MV-4-11 (cell line): ENCODE measurements around the gene PRSS36.
A peak's percentile ranks its signal among the peaks of the same experiment; 100 is the strongest.
"Not testable (repeated sequence)": the region's sequence is repeated elsewhere in the genome, so short reads cannot be mapped to it uniquely, and the experiment has no call there.

Experiments used
- DNase-seq: peaks from one replicate; lab custom pipeline; 2025; lab: John Stamatoyannopoulos, UW

Gene PRSS36

DNA sequence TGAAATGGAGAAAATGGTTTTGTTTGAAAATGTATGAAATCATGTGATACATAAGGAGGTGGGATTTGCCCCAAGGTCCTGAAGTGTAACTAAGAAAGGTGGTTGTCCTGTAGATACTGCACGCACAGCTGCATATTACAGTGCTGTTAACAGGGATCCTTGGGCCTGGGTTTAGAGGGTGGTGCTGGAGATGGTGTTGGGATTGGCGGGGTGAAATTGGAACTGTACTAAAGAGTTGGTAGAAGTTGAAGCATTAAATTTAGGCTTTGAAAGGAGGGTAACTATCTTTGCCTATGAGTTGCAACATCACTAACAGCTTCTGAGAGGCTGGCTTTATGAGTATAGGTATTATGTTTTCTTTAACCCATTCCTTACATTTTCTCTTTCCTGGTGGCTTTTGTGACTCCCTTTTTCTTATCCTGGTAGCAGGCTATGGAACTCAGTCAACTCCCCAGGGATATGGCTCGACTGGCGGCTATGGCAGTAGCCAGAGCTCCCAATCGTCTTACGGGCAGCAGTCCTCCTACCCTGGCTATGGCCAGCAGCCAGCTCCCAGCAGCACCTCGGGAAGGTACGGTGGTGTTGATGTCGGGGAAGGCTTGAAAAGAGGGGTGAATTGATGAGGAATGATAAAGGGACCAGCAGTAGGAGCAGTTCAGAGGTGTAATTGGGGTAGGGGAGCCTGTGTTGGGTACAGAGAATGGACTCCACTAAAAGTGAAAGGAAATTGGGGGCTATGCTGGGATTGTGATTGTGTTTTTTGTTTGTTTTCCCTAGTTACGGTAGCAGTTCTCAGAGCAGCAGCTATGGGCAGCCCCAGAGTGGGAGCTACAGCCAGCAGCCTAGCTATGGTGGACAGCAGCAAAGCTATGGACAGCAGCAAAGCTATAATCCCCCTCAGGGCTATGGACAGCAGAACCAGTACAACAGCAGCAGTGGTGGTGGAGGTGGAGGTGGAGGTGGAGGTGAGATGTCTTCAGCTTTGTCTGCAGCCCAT is 33.9 kb upstream of the PRSS36 start:
- DNase-seq = no peak

GRCh38 chr16:31182391-31182790 is 32.5 kb upstream of the PRSS36 start:
- no peak for DNase-seq

GRCh38 chr16:31181102-31181830 is 31.4 kb upstream of the PRSS36 start:
- DNase-seq = peak; percentile 48

DNA sequence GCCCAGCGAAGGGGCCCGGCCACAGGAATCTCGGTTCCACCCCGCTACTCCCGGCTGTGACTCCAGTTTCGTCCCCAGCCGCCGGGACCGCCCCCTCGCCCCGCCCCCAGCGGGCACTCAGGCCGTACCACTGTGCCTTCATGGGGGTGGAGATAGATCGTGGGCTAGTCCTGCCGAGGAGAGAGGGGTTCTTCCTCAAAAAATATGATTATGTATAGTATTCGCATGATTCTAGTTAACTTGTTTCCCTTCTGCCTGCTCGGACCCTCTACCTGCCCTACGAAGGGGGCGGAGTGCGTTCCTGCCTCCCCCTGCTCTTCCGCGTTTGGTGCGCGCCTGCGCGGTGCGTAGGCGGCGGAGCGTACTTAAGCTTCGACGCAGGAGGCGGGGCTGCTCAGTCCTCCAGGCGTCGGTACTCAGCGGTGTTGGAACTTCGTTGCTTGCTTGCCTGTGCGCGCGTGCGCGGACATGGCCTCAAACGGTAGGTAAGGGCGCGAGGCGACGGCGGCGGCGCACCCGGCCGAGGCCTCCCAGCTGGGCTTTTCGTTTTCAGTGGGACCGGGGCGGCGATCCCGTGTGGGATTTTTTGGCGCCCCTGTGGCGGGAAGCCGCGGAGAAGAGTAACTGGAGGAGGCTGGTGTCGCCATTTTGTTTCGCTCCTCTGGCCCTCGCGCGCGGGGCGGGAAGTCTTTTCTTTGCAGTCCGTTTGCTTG is 30.0 kb upstream of the PRSS36 start, which contains the start of gene FUS:
TSS of gene FUS (plus strand) at position 393 of the 713 bp plus-strand sequence. CDS start at position 469, 76 bp downstream.
- DNase-seq = peak; percentile 78

GRCh38 chr16:31179219-31179746 is 29.4 kb upstream of the PRSS36 start:
- no peak for DNase-seq

DNA sequence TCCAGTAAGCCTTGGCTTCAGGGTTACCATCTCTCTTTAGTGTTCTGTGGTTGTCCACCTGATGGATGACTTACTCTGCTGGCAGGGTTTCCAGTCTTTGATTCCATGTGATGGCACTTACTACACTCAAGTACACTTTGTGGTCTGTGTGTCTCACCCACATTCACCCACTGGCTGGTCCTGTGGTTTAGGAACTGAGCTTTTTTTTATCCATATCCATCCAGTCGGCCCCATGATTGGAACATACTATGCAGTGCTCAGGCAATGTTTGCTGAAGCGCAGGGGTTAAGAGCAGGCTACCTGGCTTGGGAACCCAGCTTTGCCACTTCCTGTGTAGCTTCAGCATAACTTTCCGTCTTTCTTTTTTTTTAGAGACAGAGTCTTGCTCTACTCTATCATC is 27.3 kb upstream of the PRSS36 start:
- DNase-seq = peak; percentile 96

DNA sequence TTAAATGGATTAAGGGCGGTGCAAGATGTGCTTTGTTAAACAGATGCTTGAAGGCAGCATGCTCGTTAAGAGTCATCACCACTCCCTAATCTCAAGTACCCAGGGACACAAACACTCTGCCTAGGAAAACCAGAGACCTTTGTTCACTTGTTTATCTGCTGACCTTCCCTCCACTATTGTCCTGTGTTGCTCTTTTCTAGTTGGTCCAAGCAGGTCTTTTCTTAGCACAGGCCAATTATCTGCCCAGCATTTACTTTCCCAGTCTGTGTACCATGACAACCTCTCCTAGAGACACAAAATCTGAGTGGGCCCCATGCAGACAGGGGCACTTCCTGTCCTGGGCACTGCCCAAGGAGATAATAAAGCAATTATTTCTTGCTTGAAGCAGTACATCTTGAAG is 20.2 kb upstream of the PRSS36 start:
- not testable (repeated sequence) for DNase-seq

DNA sequence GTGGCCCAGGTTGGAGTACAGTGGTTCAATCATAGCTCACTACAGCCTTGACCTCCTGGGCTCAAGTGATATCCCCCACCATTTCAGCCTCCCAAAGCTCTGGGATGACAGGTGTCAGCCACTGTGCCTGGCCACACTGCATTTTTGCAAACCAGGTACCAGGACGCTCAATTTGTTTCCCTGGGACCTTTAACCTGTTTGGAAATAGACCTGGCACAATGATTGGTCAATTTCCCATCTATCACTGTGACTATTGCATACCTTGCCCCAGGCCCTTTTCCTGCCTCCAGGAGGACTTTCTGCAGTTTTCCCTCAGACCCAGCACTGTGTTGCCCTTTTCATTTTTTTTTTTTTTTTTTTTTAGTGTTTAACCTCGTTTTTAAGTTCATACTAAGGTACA is 19.0 kb upstream of the PRSS36 start:
- no peak for DNase-seq

- DNase-seq = peak; percentile 50
Observed at GRCh38 chr16:31167315-31167714, 17.4 kb upstream of the PRSS36 start.

GRCh38 chr16:31157136-31157535 is 7.3 kb upstream of the PRSS36 start:
- DNase-seq = peak; percentile 86

DNA sequence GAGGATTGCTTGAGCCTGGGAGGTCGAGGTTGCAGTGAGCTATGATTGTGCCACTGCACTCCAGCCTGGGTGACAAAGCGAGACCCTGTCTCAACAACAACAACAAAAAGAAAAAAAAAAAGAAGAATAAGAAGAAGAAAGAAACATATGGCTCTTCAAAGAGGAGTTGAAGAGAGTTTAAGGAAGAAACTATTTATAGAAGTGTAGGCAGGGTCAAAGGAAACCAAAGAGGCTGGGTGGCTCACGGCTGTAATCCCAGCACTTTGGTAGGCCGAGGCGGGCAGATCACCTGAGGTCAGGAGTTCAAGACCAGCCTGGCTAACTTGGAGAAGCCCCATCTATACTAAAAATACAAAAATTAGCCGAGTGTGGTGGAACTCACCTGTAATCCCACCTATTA is 1.1 kb upstream of the PRSS36 start:
- peak; percentile 69 for DNase-seq

- DNase-seq = no peak
Observed at GRCh38 chr16:31149332-31149731, 534 bp downstream of the PRSS36 start.

DNA sequence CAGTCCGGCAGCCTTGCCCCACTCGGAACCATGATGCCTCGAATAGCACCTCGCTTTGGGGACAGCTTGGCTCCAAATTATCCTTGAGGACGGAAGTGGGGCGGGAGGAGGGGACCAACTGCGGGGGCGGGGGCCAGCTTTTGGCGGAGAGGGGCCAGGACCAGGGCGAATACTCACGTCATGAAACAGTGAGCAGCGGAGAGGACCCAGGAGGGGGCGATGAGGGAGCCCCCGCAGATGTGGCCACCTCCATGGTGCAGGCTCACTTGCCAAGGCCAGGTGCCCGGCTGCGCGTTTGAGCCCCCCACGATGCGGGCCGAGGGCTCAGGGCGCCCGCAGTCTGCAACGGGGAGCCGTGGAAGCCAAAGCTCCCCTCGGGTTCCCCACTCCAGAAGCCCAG is 970 bp downstream of the PRSS36 start:
- DNase-seq = no peak

- DNase-seq = no peak
Observed at GRCh38 chr16:31148281-31148728, 1.6 kb downstream of the PRSS36 start.

- no peak for DNase-seq
Observed at GRCh38 chr16:31147574-31147973, 2.3 kb downstream of the PRSS36 start.

DNA sequence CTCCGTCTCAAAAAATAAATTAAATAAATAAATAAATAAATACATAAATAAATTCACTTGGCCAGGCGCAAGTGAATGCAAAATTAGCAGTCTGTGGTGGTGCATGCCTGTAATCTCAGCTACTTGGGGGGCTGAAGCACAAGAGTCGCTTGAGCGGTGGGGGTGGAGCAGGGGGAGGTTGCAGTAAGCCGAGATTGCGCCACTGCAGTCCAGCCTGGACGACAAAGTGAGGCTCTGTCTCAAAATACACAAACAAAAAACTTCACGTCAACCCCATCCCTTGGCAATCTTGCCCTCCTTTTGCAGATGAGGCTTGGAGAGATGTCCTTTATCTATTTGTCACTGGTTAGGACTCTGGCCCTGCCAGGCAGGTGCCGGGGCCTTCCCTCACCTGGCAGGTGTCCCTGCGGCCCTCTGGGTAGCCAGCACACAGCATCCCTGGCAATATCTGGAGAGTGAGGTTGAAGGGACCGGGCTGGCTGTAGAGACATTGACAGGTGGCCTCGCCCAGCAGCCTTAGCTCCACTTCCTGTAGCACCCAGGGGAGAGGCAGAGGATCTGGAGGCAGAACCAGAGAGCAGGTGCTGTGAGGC is 4.4 kb downstream of the PRSS36 start:
- peak; percentile 11 for DNase-seq

DNA sequence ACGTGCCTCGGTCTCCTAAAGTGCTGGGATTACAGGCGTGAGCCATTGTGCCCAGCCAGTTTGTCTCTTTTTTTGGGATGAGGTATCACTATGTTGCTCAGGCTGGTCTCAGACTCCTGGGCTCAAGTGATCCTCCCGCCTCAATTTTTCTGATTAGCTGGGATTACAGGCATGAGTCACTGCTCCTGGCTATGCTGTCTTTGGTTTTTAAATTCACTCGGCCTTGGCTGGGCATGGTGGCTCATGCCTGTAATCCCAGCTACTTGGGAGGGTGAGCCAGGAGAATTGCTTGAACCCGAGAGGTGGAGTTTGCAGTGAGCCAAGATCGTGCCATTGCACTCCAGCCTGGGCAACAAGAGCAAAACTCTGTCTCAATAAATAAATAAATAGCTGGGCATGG is 5.4 kb downstream of the PRSS36 start:
- DNase-seq = not testable (repeated sequence)

DNA sequence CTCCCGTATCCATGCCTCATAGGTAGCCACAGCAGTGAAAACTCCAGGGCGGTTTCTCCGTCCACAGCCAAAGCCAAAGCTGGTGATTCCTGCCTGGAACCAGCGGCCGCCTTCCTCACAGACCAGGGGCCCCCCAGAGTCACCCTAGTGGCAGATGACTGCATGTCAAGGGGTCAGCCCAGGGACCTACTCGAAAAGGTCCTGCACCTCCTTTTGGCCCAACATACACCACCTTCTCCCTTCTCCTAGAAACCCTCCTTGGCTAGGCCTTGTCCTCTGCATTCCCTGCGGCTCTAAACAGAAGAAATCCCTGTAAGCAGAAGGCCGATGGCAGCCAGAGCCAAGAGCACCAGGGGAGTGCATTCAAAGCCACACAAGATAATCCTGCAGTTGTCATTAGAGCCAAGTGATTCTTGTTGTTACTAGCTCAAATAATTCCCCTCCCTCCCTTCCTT is 6.1 kb downstream of the PRSS36 start:
- DNase-seq = no peak

DNA sequence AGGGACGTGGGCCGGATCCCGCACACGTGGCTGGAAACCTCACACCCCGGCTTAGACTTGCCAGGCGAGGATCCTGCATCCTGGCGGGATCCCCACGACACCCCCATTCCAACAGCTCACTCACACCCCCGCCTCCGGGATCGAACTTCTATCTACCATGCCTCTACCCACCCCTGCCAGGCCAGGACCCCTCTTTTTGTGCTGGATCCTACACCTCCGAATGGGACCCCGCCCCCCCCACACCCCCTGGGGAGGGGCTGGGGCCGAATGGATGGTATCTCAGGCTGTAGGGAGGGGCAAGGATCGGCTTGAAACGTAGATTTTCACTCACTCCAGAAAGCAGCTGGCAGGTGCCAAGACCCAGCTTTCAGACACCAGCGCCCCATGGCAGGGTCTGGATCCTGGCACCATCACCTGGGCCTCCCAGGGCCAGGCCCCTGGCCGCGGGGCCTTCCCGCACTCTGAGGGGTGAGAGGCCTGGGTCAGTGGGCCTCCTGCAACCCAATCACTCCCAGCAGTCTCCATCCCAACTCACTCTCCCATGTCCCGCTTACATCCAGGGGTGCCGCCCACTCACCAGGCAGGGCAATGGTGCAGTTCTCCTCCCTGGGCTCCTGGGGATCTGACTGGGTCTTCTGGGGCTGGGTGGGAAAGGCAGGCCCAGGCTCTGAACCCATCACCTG is 6.7 kb downstream of the PRSS36 start:
- DNase-seq = no peak

- peak; percentile 97 for DNase-seq
Observed at GRCh38 chr16:31142109-31143010, 7.5 kb downstream of the PRSS36 start.
